ENCODE results near the gene RAD18. TPM values are rescaled to one million over a fixed set of nuclear protein-coding genes. Genes with fewer than 3 reads are reported as not detected.

Gene RAD18
- polyA plus RNA-seq, 1 of the 3 experiments (the other 2 are of a cell fraction) = 5.7 TPM

DNA sequence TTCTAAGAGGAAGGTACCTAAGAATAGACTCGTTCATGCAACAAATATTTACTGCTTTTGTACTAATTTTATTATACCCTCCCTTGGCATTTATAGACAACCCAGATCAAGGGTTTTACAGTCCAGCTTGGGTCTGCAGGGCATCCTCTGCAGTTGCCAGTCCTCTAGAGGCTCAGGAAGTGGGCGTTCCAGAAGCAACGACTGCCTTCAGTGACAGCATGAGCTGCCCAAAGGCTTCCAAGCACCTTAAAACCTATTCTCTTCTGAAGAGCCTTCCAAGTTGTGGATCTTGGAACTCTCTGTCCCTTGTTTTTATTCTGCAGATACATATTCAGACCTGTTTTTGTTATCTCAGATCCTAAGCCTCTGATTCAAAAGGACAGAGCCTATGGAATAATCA lies 95.6 kb downstream of the RAD18 start:
- ChIA-PET POLR2A (no interaction called here), CTCF (interaction anchor here (1.5 kb wide), 1 partner anchor 98 kb away, joined by 3 read pairs; the partner anchor contains the start of gene OXTR)
- TF ChIP-seq FOXJ3 (CRISPR knock-in tag; IDR thresholded peaks at IDR 0.05) (no peak), TEAD4 (IDR thresholded peaks at IDR 0.05; ENCODE audit: borderline replicate concordance, insufficient read depth) (no peak), SIN3A (IDR thresholded peaks at IDR 0.05; ENCODE audit: borderline replicate concordance, low read depth, low read length) (no peak), FOSL2 (IDR thresholded peaks at IDR 0.05; ENCODE audit: borderline replicate concordance, low read depth) (no peak), JUND (IDR thresholded peaks at IDR 0.05) (no peak), USF1 (IDR thresholded peaks at IDR 0.05; ENCODE audit: borderline replicate concordance, low read depth) (no peak), CTCF (IDR thresholded peaks at IDR 0.05) (no peak), POLR2AphosphoS5 (IDR thresholded peaks at IDR 0.05; ENCODE audit: low read depth, low read length) (no peak), ELF1 (IDR thresholded peaks at IDR 0.05) (no peak)
- TF ChIP-seq, protein P1, sequence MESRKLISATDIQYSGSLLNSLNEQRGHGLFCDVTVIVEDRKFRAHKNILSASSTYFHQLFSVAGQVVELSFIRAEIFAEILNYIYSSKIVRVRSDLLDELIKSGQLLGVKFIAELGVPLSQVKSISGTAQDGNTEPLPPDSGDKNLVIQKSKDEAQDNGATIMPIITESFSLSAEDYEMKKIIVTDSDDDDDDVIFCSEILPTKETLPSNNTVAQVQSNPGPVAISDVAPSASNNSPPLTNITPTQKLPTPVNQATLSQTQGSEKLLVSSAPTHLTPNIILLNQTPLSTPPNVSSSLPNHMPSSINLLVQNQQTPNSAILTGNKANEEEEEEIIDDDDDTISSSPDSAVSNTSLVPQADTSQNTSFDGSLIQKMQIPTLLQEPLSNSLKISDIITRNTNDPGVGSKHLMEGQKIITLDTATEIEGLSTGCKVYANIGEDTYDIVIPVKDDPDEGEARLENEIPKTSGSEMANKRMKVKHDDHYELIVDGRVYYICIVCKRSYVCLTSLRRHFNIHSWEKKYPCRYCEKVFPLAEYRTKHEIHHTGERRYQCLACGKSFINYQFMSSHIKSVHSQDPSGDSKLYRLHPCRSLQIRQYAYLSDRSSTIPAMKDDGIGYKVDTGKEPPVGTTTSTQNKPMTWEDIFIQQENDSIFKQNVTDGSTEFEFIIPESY (IDR thresholded peaks at IDR 0.05; ENCODE audit: borderline replicate concordance, low read depth) = no peak
- Histone ChIP-seq H4K20me1 (ENCODE audit: insufficient read depth) (no peaks in the 10 kb centered on the region), H3K27ac (ENCODE audit: low read depth in 2 of 2, low read length in 1 of 2) (peak overlapping the region in 1 of 2 experiments; percentile 92; a peak in 1 of 4 replicates), H3K4me2 (no peak overlapping the region), H3K9ac (no peak overlapping the region), H3F3A (replicated peaks; ENCODE audit: insufficient read depth) (peaks cover 26% of the 10 kb centered on the region), H3K79me2 (ENCODE audit: insufficient read depth) (no peaks in the 10 kb centered on the region), H3K36me3 (replicated peaks in 1 of 2; ENCODE audit: control insufficient read depth in 1 of 2, insufficient read depth in 2 of 2, low read length in 1 of 2) (no peaks in the 10 kb centered on the region), H3K4me3 (ENCODE audit: low read depth in 2 of 2, low read length in 1 of 2) (no peak overlapping the region), H3K27me3 (ENCODE audit: insufficient read depth) (no peaks in the 10 kb centered on the region), H3K9me2 (no peaks in the 10 kb centered on the region), H2AFZ (ENCODE audit: low read depth) (no peak overlapping the region), H3K4me1 (ENCODE audit: control insufficient read depth in 1 of 2, insufficient read depth in 2 of 2, low read depth in 1 of 2, low read length in 1 of 2) (peaks cover 0 to 13% of the 10 kb centered on the region in 2 experiments; a peak in 3 of 4 replicates), H3K9me3 (no peaks in the 10 kb centered on the region)
- no peak for DNase-seq
- WGBS (ENCODE audit: low lambda C conversion rate) = 93% methylated on average over 3 of the region's 3 CpGs

- POLR2A ChIA-PET = no interaction called here
- Histone ChIP-seq H4K20me1 (ENCODE audit: insufficient read depth) (no peaks in the 10 kb centered on the region), H3K9me3 (no peaks in the 10 kb centered on the region), H3K9me2 (no peaks in the 10 kb centered on the region), H3K4me2 (no peak overlapping the region), H3K79me2 (ENCODE audit: insufficient read depth) (no peaks in the 10 kb centered on the region), H3F3A (replicated peaks; ENCODE audit: insufficient read depth) (peaks cover 22% of the 10 kb centered on the region), H3K27me3 (ENCODE audit: insufficient read depth) (no peaks in the 10 kb centered on the region), H3K4me1 (ENCODE audit: control insufficient read depth in 1 of 2, insufficient read depth in 2 of 2, low read depth in 1 of 2, low read length in 1 of 2) (peaks cover 0 to 13% of the 10 kb centered on the region in 2 experiments; a peak in 3 of 4 replicates), H3K36me3 (replicated peaks in 1 of 2; ENCODE audit: control insufficient read depth in 1 of 2, insufficient read depth in 2 of 2, low read length in 1 of 2) (no peaks in the 10 kb centered on the region), H3K9ac (no peak overlapping the region), H2AFZ (ENCODE audit: low read depth) (no peak overlapping the region), H3K27ac (ENCODE audit: low read depth in 2 of 2, low read length in 1 of 2) (no peak overlapping the region), H3K4me3 (ENCODE audit: low read depth in 2 of 2, low read length in 1 of 2) (no peak overlapping the region)
- WGBS (ENCODE audit: low lambda C conversion rate) = 94% methylated on average over 4 of the region's 4 CpGs
- TF ChIP-seq, protein P2, sequence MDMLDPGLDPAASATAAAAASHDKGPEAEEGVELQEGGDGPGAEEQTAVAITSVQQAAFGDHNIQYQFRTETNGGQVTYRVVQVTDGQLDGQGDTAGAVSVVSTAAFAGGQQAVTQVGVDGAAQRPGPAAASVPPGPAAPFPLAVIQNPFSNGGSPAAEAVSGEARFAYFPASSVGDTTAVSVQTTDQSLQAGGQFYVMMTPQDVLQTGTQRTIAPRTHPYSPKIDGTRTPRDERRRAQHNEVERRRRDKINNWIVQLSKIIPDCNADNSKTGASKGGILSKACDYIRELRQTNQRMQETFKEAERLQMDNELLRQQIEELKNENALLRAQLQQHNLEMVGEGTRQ (IDR thresholded peaks at IDR 0.05; ENCODE audit: borderline replicate concordance, low read depth, low read length) = no peak
- TF ChIP-seq ELF1 (IDR thresholded peaks at IDR 0.05) (no peak), MEF2A (IDR thresholded peaks at IDR 0.05; ENCODE audit: borderline replicate concordance, low read depth) (no peak), GATA2 (CRISPR knock-in tag; IDR thresholded peaks at IDR 0.05) (no peak), RCOR1 (IDR thresholded peaks at IDR 0.05; ENCODE audit: low read length) (no peak), GABPA (IDR thresholded peaks at IDR 0.05; ENCODE audit: low read depth) (no peak), CTCF (IDR thresholded peaks at IDR 0.05) (no peak), NRF1 (IDR thresholded peaks at IDR 0.05; ENCODE audit: low read depth, low read length) (no peak), RFX5 (IDR thresholded peaks at IDR 0.05; ENCODE audit: low read length) (no peak), CHD2 (IDR thresholded peaks at IDR 0.05; ENCODE audit: low read length, partially characterized antibody) (no peak), YY1 (IDR thresholded peaks at IDR 0.05; ENCODE audit: low read depth) (no peak)
- CTCF ChIA-PET = interaction anchor here (1.1 to 1.3 kb wide), 2 partner anchors 10 to 24 kb away, joined by 3 to 4 read pairs; no protein-coding TSS in a partner anchor
- no peak for DNase-seq
These were observed 97.6 kb downstream of the RAD18 start for GRCh38 chr3:8865697-8866096.

Measured in SK-N-SH (cell line).